Neural progenitor cell (in vitro differentiated cells): ENCODE results near the gene NPIPB2. TPM values are rescaled to one million over a fixed set of nuclear protein-coding genes. Genes with fewer than 3 reads are reported as not detected.

ENCODE experiments used
- DNase-seq: peaks from one replicate; pipeline ENCODE4 v3.0.0-alpha.2; 2016; ENCODE audit warnings: low spot score
- H2AFZ ChIP-seq: fragments of 200-600 bp; sonication (generic); replicated peaks from 2 replicates; pipeline ENCODE4 v1.6.1; 2016; ENCODE audit warnings: antibody characterized with exemption
- H3F3A ChIP-seq: fragments of 200-600 bp; sonication (generic); 2 replicates; pipeline ENCODE4 v1.6.1; 2016; ENCODE audit warnings: antibody characterized with exemption, low read depth
- H3K27ac ChIP-seq: fragments of 200-600 bp; sonication (generic); 2 replicates; pipeline ENCODE4 v1.5.1; 2016; ENCODE audit warnings: mild to moderate bottlenecking
- H3K27me3 ChIP-seq: fragments of 200-600 bp; sonication (generic); 2 replicates; pipeline ENCODE4 v1.6.1; 2016; ENCODE audit warnings: mild to moderate bottlenecking, moderate library complexity
- H3K36me3 ChIP-seq: fragments of 200-600 bp; sonication (generic); 2 replicates; pipeline ENCODE4 v1.5.1; 2016
- H3K4me1 ChIP-seq: fragments of 200-600 bp; sonication (generic); 2 replicates; pipeline ENCODE4 v1.6.1; 2016; ENCODE audit warnings: mixed run types
- H3K4me2 ChIP-seq: fragments of 200-600 bp; sonication (generic); 2 replicates; pipeline ENCODE4 v1.6.1; 2016
- H3K4me3 ChIP-seq: fragments of 200-600 bp; sonication (generic); 2 replicates; pipeline ENCODE4 v1.5.1; 2016
- H3K79me2 ChIP-seq: fragments of 200-600 bp; sonication (generic); 2 replicates; pipeline ENCODE4 v1.6.1; 2016; ENCODE audit warnings: low read depth
- H3K9ac ChIP-seq: fragments of 200-600 bp; sonication (generic); 2 replicates; pipeline ENCODE4 v1.6.1; 2016
- H3K9me3 ChIP-seq: fragments of 200-600 bp; sonication (generic); 2 replicates; pipeline ENCODE4 v1.5.1; 2016; ENCODE audit warnings: low read depth
- H4K20me1 ChIP-seq: fragments of 200-600 bp; sonication (generic); 2 replicates; pipeline ENCODE4 v1.6.1; 2016; ENCODE audit warnings: low read depth
- H3K27ac Mint-ChIP-seq: 3 replicates; pipeline ENCODE4 v1.8.0; 2021; ENCODE audit warnings: mixed read lengths
- H3K27me3 Mint-ChIP-seq: 2 replicates; pipeline ENCODE4 v1.8.0; 2022; ENCODE audit warnings: low read depth, mild to moderate bottlenecking, inconsistent platforms, moderate library complexity, mixed read lengths; ENCODE audit not compliant: insufficient read depth
- H3K36me3 Mint-ChIP-seq: 3 replicates; pipeline ENCODE4 v1.8.0; 2021; ENCODE audit warnings: mixed read lengths
- H3K4me1 Mint-ChIP-seq: 3 replicates; pipeline ENCODE4 v1.8.0; 2021; ENCODE audit warnings: mixed read lengths
- H3K4me3 Mint-ChIP-seq: 3 replicates; pipeline ENCODE4 v1.8.0; 2021; ENCODE audit warnings: mild to moderate bottlenecking, moderate library complexity, mixed read lengths
- H3K9me3 Mint-ChIP-seq: 3 replicates; pipeline ENCODE4 v1.8.0; 2020; ENCODE audit warnings: mixed read lengths
- EZH2 ChIP-seq: fragments of 200-600 bp; sonication (generic); IDR thresholded peaks from 2 replicates; pipeline ENCODE4 v1.6.1; 2017; ENCODE audit warnings: antibody characterized with exemption, mild to moderate bottlenecking, moderate library complexity
- EZH2phosphoT487 ChIP-seq: fragments of 200-600 bp; sonication (generic); IDR thresholded peaks from 2 replicates; pipeline ENCODE4 v1.6.1; 2017; ENCODE audit warnings: antibody characterized with exemption
- total RNA-seq: library from RNA; depleted of rRNA; stranded (reverse); fragments of >200 nt; gene quantifications from 2 replicates; pipeline ENCODE4 v1.2.3, GENCODE V29; 2015; ENCODE audit warnings: low replicate concordance
- TF ChIP-seq, protein P1 (sequence below): fragments of 200-600 bp; sonication (generic); IDR thresholded peaks from 2 replicates; pipeline ENCODE4 v1.5.1; 2017; ENCODE audit warnings: antibody characterized with exemption, mild to moderate bottlenecking

NPIPB2 gene
- total RNA-seq, 1 donor from 2014 or later = 7.3 TPM

GRCh38 chr16:11890231-11890965 lies 51.4 kb downstream of the NPIPB2 start:
- peaks cover 20% of the 10 kb centered on the region for H3K36me3 Mint-ChIP-seq
- Histone ChIP-seq H3K4me1 (no peaks in the 10 kb centered on the region), H3K9me3 (no peaks in the 10 kb centered on the region), H3F3A (peaks cover 10% of the 10 kb centered on the region), H3K79me2 (no peaks in the 10 kb centered on the region), H3K4me3 (no peak overlapping the region), H3K4me2 (no peak overlapping the region), H3K27me3 (no peaks in the 10 kb centered on the region), H3K36me3 (peaks cover 16% of the 10 kb centered on the region), H4K20me1 (no peaks in the 10 kb centered on the region), H3K27ac (no peak overlapping the region), H2AFZ (no peak overlapping the region), H3K9ac (no peak overlapping the region)
- no peak overlapping the region for H3K27ac Mint-ChIP-seq
- H3K4me3 Mint-ChIP-seq = no peak overlapping the region
- H3K9me3 Mint-ChIP-seq = no peaks in the 10 kb centered on the region
- H3K27me3 Mint-ChIP-seq = no peaks in the 10 kb centered on the region
- TF ChIP-seq EZH2 = no peak
- H3K4me1 Mint-ChIP-seq = no peaks in the 10 kb centered on the region
- DNase-seq = no peak

DNA sequence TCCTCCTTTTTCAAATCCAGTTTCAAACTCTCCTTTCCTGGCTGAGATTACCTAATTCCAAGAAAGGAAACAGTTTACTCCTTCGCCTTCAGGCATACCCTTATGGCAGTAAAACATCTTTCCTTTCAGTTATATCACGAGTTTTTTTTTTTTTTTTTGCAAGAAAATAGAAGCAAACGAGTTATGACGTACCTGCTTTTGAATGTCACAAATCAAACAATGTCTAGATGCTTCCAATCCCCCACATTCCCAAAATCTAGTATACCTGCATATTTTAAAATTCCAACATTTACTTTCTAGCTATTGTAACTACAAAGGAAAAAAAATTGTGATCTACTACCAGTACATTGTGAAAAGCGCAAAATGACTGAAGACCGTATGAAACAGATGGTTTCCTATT lies 55.0 kb downstream of the NPIPB2 start:
- Histone ChIP-seq H3K4me2 (no peak overlapping the region), H3K36me3 (peaks cover 22% of the 10 kb centered on the region), H3F3A (peaks cover 10% of the 10 kb centered on the region), H3K4me3 (no peak overlapping the region), H2AFZ (no peak overlapping the region), H3K79me2 (no peaks in the 10 kb centered on the region), H3K9ac (no peak overlapping the region), H4K20me1 (no peaks in the 10 kb centered on the region), H3K27ac (no peak overlapping the region), H3K9me3 (no peaks in the 10 kb centered on the region), H3K4me1 (no peaks in the 10 kb centered on the region), H3K27me3 (no peaks in the 10 kb centered on the region)
- Mint-ChIP-seq H3K27me3 (no peaks in the 10 kb centered on the region), H3K4me1 (no peaks in the 10 kb centered on the region), H3K4me3 (no peak overlapping the region), H3K36me3 (peaks cover 19% of the 10 kb centered on the region), H3K9me3 (no peaks in the 10 kb centered on the region), H3K27ac (no peak overlapping the region)
- DNase-seq = no peak
- TF ChIP-seq, protein P1, sequence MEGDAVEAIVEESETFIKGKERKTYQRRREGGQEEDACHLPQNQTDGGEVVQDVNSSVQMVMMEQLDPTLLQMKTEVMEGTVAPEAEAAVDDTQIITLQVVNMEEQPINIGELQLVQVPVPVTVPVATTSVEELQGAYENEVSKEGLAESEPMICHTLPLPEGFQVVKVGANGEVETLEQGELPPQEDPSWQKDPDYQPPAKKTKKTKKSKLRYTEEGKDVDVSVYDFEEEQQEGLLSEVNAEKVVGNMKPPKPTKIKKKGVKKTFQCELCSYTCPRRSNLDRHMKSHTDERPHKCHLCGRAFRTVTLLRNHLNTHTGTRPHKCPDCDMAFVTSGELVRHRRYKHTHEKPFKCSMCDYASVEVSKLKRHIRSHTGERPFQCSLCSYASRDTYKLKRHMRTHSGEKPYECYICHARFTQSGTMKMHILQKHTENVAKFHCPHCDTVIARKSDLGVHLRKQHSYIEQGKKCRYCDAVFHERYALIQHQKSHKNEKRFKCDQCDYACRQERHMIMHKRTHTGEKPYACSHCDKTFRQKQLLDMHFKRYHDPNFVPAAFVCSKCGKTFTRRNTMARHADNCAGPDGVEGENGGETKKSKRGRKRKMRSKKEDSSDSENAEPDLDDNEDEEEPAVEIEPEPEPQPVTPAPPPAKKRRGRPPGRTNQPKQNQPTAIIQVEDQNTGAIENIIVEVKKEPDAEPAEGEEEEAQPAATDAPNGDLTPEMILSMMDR = no peak
- no peak for TF ChIP-seq EZH2phosphoT487
- TF ChIP-seq EZH2 = no peak

- H3K79me2 ChIP-seq = no peaks in the 10 kb centered on the region
- no peak for DNase-seq
- H3K9me3 ChIP-seq = no peaks in the 10 kb centered on the region
- peaks cover 13% of the 10 kb centered on the region for H3K36me3 ChIP-seq
- Mint-ChIP-seq H3K4me1 (no peaks in the 10 kb centered on the region), H3K36me3 (peaks cover 19% of the 10 kb centered on the region), H3K27ac (no peak overlapping the region), H3K27me3 (no peaks in the 10 kb centered on the region), H3K9me3 (no peaks in the 10 kb centered on the region), H3K4me3 (no peak overlapping the region)
- H3K4me1 ChIP-seq = no peaks in the 10 kb centered on the region
- H3K4me3 ChIP-seq = no peak overlapping the region
- H3K27ac ChIP-seq = no peak overlapping the region
- H4K20me1 ChIP-seq = no peaks in the 10 kb centered on the region
- no peak overlapping the region for H3K9ac ChIP-seq
- TF ChIP-seq EZH2 = no peak
- TF ChIP-seq EZH2phosphoT487 = no peak
- TF ChIP-seq, protein P1 = no peak
- H3K27me3 ChIP-seq = no peaks in the 10 kb centered on the region
- no peak overlapping the region for H2AFZ ChIP-seq
- no peak overlapping the region for H3K4me2 ChIP-seq
- H3F3A ChIP-seq = peaks cover 5% of the 10 kb centered on the region
Measured at GRCh38 chr16:11884035-11884434, 57.8 kb downstream of the NPIPB2 start.

GRCh38 chr16:11880007-11880406 lies 61.8 kb downstream of the NPIPB2 start:
- peaks cover 10% of the 10 kb centered on the region for H3K36me3 ChIP-seq
- no peaks in the 10 kb centered on the region for H3K9me3 Mint-ChIP-seq
- H3K4me3 Mint-ChIP-seq = no peak overlapping the region
- H3K4me1 Mint-ChIP-seq = no peaks in the 10 kb centered on the region
- H3K27me3 Mint-ChIP-seq = no peaks in the 10 kb centered on the region
- H3F3A ChIP-seq = peaks cover 7% of the 10 kb centered on the region
- H3K9me3 ChIP-seq = no peaks in the 10 kb centered on the region
- H3K4me2 ChIP-seq = no peak overlapping the region
- no peak overlapping the region for H3K27ac Mint-ChIP-seq
- no peak overlapping the region for H2AFZ ChIP-seq
- H3K36me3 Mint-ChIP-seq = peaks cover 18% of the 10 kb centered on the region
- no peak overlapping the region for H3K27ac ChIP-seq
- TF ChIP-seq, protein P1 = no peak
- TF ChIP-seq EZH2 = no peak
- TF ChIP-seq EZH2phosphoT487 = no peak
- H3K79me2 ChIP-seq = no peaks in the 10 kb centered on the region
- H3K9ac ChIP-seq = no peak overlapping the region
- no peak for DNase-seq
- H3K4me1 ChIP-seq = no peaks in the 10 kb centered on the region
- H3K4me3 ChIP-seq = no peak overlapping the region
- H4K20me1 ChIP-seq = no peaks in the 10 kb centered on the region
- H3K27me3 ChIP-seq = no peaks in the 10 kb centered on the region
